Measurements from ENCODE around the gene CHCHD3.

- TF ChIP-seq POLR2AphosphoS5 (IDR thresholded peaks at IDR 0.05; ENCODE audit: borderline replicate concordance, low read depth, low read length): no peak
- no peak for TF ChIP-seq EZH2 (IDR thresholded peaks at IDR 0.05)
- TF ChIP-seq FOXP2 (optimal IDR thresholded peaks at IDR 0.05; ENCODE audit: control extremely low read depth, extremely low read length, insufficient read depth): no peak
Observed at GRCh38 chr7:132932296-132933071, 149.4 kb downstream of the CHCHD3 start.
